HG03064 (cell line): Measurements from ENCODE around the gene HTRA3.

Source experiments
- ATAC-seq: cut with Tn5 transposase; IDR thresholded peaks from one replicate; pipeline ENCODE4 v1.9.1; 2021; ENCODE audit warnings: low read depth; ENCODE audit not compliant: unreplicated experiment

Gene HTRA3

DNA sequence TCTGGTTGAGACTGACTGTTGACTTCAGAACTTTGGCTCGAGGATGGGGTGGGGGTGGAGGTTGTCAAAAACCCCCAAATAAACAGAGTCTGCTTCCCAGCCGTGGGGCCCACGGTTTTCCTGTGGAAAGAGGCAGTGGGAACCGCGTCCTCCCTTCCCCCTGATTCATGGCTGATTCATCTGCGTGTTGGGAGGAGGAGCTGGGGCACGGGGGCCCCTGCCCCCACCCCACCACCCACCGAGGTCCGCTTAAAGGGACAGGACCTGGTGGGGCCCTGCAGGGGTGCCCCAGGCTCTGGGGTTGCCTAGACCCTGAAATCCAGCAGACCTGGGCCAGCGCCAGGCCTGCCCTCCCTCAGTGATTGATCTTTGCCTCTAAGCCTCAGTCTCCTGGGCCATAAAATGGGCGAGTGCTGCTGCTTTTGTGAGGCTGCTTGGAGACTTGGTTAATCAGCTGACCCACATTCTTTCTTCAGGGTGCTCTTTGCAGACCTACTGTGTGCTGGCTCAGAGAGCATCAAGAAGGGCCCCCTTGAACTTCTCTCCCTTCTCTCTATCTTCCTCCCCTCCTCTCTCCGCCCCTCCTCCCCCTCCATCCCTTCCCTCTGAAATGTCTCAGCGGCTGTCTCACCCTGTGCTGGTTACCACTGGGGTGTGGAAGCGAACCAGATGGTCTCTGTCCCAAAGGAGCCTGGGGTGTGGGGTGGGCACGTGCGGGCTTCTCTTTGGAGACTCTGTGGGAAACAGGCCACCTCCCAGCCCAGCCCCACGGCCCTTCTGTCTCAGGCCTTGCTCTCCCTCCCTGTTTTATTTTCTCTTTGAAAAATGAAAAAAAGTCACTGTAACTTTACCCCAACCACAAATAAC lies 9.1 kb downstream of the HTRA3 start:
- no peak for ATAC-seq

DNA sequence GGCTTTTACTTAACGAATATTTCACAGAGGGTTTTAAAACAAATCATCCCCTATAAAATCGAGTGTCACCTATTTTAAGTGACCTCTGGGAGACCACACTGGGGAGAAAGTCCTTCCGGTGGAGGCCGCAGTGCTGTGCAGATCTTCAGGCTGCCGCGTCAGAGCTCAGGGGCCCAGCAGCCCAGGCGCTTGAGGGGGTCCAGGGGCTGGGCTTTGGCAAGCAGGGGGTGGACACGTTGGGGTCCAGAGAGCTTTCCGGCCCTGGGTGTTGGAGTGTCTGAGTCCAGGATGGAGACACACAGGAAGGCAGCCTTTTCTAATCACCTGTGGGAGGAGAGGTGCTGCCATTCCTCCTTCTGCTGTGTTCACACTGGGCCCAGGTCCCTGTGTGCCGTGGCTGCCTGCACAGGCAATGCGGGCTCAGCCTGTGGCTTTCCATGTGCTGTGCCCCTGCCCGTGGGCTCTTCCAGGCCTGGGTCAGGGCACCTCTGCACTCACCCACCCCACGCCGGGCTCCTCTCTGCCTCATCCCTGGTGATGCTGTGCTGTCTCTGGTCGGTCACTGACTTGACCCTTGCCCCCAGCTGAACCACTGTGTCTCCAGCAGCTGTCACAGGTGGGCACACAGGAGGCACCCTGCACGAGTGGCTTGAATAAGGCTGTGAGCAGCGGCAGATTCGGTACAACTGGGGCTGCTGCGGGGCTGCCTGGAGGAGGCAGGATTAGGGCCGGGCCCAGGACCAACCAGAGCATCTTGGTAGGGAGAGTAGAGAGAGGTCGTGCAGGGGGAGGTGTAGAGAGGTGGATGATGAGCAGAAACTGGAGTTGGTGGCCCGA lies 10.0 kb downstream of the HTRA3 start:
- ATAC-seq: no peak

DNA sequence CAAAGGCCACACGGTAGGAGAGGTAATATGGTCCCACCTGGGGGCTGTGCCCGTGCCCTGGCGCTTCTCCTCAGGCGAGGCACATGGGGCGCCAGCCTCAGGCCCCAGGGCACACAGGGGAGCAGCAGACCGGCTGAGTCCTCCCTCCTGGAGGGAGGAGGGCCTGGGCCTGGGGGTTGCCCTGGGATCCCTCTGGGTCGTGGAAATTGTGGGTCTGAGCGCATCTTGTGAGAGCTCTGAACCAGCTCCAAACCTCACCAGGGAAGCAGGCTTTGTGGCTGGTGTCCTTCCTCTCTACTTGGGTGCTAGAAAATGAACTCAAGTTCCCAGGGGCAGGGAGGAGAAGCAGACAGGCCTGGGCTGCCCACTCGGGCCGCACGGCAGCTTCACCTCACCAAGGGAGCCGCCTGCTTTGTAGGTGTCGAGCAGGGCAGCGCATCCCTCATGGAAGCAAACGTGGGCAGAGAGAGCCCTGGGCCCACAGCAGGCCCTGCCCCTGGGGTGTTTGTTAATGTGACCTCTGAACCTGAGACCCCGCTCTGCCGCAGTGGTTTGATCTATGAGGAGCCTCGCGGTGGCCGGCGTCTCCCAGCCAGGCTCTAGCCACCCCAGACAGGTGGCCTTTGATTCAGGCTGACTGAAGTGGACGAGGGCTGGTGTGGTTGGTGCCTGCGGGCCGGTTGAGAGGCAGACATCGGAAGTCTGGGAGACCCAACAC lies 10.8 kb downstream of the HTRA3 start:
- no peak for ATAC-seq

DNA sequence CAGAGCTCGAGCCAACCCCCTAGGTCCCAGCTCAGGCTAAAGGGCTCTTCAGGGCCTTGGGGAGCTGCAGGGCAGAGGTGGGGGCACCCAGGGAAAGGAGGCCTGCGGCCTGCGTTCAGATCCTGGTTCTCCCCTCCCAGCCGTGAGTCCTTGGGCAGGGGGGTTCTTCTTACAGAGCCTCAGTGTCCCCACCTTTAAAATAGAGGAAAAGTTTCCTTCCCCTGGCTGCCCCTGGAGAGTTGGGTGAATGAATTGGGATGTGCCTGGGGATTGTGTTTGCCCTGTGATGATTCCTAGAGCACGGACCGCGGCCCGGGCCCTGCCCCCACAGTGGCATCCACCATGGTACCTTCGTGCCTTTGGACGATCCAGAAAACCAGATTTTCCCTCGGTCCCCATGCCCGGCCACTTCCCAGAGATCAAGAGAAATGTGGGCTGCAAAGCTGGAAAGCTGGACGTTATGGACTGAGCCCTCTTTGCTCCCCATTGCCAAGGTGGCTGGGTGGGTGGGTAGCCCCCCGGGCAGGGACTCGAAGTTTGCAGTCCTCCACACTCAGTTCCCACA lies 11.4 kb downstream of the HTRA3 start:
- no peak for ATAC-seq

DNA sequence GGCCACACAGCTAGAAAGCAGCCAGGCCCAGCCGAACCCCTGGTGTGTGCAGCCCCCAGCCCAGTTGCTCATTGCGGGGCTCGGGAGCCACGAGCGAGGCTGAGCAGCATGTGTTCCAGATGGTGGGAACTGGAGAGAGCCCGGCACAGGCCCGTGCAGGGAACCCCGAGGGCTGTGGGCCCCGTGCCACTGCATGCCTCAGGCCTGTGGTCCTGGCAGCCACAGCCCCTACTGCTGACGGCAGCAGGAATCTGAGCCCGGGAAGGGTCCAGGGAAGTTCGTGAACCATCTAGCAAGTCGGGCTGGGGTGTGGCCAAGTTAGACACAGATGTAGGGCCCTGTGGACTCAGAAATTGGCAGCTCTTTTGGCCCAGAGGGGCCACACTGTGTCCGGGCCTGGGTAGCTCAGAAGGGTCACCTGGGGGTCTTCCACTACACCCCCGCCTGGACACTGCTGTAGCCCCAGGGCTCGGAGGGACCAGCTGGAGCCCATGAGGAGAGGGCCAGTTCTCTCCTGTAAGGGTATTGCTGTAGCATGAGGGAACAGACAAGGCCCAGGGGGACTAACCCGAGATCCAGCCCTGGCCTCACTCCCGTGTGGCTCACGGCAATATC lies 12.1 kb downstream of the HTRA3 start:
- no peak for ATAC-seq

DNA sequence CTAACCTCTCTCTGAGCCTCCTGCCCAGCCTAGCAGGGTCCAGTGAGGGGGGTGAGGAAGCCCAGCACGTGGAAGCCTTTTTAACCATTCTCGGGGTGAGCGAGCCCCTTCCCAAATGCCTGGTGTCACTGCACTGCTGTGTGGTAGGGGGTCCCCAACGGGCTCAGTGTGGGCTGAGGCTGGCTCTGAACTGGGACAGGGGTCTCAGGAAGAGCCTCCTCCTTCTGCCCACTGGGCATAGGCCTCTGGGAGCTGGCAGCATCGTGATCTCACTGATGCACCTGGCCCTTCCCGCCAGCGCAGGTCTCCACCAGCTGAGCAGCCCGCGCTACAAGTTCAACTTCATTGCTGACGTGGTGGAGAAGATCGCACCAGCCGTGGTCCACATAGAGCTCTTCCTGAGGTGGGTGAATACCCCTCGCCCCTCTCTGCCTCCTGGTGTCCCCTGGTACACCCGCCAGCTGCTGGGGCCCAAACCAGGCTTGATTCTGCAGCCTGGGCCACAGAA lies 12.6 kb downstream of the HTRA3 start:
- no peak for ATAC-seq

DNA sequence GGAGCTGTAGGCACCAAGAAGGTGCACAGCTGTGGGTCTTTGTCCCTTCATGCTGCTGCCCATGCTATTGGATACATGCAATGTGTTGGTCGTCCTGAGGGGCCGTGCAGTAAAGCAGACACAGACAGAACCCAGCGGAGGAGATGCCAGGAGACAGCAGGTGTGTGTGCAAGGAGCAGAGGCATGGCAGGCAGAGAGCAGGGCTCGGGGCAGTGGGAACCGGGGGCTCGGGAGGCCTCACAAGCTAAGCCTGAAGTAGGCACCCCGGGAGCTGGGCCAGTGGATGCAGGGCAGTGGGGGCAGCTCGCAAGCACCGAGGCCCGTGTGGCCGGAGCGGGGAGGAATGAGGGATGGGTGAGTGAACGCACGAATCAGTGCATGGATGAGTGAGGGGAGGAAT lies 13.2 kb downstream of the HTRA3 start:
- no peak for ATAC-seq

DNA sequence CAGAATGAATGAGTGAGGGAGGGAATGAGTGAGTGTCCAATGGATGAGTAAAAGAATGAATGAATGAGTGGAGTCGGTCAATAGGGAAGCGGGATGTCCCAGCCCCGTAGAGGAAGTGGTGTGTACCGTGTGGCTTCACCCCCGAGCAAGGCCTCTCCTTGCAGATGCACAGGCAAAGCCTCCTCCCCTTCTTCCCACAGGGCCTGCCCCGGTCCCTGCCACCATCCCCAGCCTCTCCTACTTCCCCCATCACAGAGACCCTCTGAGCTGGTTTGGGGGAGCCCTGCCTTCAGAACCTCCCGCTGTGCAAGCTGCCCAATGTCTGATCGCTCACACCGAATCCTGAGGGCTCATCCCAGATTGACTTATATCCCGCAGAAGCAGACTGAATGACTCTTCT lies 13.6 kb downstream of the HTRA3 start:
- ATAC-seq: no peak

DNA sequence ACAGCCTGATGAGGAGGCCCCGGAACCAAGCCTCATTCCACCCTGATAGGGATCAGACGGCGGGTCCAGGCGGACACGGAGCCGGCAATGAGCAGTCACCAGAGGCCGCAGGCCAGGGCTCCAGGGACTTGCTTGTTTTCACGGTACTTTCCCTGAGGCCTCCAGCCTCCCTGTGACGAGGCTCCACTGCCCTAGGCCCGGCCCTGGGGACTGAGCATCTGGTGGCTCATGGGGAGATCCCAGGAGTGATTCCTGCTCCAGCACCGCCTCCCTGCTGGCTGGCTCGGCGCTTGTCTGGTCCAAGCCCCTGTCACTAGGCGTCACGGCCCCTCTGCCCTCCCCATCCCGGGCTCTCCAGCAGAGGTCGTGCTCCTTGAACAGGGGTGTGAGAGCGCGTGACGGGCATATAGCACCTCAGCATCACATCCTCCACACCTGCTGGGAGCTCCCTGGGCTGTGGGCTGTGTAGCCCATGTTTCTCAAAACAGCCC lies 14.1 kb downstream of the HTRA3 start:
- no peak for ATAC-seq

DNA sequence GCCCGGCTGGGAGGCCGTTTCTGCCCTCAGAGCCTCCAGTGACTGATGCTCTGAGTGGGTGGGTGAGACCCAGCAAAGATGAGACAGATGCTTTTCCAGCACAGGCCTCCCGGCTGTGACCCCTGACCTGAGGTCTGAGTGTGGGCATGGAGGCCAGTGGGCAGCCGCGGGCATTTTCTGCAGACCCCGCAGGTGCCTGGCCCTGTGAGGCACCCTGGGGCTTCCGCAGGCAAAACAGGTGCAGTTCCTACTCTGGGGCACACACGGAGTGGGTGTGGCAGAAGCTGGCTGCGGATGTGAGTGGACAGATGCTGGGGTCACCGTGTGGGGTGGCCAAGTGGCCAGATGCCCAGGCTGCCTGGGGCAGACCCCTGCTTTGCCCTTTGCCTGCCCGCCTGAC lies 14.8 kb downstream of the HTRA3 start:
- no peak for ATAC-seq

DNA sequence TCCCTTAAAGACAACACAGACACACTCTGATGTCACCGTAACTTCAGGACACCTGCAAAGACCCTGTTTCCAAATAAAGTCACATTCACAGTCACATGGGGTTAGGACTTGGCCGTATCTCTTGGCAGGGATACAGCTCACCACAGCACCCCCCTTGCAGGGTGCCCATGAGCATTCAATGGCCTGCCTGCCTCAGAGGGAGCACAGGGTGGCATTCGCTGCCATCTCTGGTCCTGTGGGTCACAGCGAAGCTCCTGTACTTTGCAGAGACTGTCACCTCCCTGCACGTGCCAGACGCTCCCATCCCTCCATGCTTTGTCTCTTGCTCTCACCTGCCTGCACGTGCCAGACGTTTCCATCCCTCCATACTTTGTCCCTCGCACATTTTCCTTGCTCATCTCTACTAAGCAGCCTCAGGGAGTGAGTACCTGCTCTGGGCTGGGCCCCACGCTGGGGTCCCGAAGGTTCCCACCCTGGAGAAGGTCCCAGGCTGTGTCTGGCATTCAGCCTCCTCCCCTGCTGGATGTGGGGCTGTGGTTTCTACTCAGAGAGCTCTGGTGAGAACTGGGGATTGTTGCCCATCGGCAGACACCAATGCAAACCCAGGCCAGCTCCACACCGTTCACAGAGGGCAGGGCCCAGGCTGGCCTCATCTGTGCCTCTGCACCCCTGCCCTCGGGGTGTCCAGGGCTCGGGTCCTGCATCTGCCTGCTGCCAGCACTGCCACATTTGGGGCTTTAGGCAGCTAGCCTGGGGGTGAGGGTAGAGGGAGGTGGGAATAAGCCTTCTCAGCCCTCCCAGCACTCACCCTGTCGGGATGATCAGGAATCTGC lies 15.8 kb downstream of the HTRA3 start:
- ATAC-seq: no peak

DNA sequence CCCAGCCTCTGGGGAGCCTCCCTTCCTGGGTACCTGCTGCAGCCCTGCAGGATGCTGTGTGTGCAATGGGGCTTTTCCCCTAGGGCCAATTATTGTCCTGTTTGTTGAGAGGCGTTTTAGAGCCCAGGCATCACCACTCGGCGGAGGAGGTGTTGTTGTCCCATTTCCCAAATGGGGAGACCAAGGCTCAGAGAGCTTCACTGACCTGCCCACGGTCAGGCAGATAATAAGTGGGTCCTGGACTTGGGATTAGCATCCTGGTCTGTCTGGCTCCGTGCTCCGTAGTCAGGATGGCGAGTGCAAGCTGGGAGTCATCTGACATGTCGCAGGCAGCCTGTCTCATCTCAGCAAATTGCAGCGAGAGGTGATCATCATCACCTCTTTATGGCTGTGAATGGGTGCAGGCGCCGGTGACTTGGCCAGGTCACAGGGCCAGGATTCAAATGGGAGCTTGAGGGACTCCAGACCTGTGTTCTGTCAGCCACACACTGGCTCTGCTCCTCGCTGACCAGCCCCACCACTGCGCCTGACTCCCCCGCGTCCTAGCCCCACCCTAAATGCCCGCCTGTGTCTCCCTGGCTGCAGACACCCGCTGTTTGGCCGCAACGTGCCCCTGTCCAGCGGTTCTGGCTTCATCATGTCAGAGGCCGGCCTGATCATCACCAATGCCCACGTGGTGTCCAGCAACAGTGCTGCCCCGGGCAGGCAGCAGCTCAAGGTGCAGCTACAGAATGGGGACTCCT lies 16.6 kb downstream of the HTRA3 start:
- no peak for ATAC-seq

DNA sequence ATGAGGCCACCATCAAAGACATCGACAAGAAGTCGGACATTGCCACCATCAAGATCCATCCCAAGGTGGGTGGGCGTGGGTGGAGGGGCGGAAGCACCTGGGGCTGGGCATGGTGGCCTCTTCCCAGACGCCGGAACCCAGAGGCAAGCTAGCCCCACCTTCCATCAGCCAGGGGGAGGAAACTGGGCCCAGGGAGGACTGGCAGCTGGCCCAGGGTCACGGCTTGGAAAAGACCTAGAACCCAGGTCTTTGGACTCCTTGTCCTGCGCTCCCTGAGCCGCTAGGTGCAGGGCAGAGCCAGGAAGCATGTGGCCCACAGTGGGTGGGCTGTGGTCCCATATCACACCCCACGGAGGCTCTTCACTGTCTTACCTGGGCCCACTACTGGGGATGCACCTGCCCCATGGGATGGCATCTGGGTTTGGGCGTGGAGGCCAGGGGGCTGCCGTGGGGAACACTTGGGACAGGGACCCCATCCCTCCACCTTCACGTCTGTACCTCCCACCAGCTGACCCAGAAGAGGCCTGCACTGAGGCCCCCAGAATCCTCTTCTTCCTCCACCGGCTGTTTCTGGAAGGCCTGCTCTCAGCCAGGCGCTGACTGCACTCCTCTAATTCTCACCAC lies 17.3 kb downstream of the HTRA3 start:
- ATAC-seq: no peak

DNA sequence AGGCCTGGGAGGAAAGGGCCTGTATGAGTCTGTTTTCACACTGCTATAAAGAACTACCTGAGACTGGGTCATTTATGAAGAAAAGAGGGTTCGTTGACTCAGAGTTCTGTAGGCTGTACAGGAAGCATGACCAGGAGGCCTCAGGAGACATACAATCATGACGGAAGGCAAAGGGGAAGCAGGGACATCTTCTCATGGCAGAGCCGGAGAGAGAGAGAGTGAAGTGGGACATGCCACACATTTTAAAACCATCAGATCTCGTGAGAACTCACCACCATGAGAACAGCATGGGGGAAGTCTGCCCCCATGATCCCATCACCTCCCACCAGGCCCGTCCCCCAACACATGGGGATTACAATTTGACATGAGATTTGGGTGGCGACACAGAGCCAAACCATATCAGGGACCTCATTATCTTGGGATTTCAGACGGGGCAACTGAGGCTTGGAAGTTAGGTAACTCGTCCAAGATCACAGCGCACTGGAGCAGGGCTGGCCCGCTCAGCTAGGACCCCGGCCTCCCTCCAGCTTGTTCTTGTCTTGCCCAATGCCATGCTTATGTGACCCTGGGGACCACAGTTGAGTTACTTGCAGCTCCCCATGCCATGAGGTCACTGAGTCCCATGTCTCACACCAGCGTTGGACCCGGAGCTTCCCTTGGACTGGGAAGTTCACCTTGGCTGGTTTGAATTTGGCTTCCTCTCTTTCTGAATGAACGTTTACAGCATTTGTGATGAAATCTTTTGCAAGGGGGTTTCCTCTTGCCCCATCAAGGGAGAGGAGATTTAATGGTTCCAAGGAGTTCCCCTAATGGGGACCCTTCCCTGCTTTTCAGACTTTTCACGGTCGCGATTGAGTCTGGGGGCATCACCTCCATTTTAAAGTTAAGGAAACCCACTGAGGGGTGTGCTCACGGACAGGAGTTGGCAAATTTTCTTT lies 18.1 kb downstream of the HTRA3 start:
- ATAC-seq: no peak

DNA sequence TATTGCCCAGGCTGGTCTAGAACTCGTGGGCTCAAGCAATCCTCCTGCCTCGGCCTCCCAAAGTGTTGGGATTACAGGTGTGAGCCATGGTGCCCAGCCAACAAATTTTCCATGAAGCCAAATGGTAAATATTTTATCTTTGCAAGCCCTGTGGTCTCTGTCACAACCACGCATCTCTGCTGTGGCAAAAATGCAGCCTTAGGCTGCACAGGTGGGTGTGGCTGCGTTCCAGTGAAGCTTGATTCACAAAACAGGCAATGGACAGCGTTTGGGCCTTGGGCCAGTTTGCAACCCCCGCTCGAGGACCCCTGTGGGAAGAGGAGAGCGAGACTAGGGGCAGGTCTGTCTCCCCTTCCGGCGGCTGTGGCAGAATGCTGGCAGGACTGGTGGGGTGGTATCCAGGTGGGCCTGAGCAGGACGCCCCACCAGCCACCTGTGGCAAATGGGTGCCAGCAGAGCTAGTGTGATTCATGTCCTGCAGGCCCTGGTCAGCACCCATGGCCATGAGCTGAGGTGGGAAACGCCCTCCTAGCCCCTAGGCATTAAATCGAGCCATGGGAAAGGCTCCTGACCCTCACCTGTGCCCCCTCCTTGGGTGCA lies 19.7 kb downstream of the HTRA3 start:
- ATAC-seq: no peak

DNA sequence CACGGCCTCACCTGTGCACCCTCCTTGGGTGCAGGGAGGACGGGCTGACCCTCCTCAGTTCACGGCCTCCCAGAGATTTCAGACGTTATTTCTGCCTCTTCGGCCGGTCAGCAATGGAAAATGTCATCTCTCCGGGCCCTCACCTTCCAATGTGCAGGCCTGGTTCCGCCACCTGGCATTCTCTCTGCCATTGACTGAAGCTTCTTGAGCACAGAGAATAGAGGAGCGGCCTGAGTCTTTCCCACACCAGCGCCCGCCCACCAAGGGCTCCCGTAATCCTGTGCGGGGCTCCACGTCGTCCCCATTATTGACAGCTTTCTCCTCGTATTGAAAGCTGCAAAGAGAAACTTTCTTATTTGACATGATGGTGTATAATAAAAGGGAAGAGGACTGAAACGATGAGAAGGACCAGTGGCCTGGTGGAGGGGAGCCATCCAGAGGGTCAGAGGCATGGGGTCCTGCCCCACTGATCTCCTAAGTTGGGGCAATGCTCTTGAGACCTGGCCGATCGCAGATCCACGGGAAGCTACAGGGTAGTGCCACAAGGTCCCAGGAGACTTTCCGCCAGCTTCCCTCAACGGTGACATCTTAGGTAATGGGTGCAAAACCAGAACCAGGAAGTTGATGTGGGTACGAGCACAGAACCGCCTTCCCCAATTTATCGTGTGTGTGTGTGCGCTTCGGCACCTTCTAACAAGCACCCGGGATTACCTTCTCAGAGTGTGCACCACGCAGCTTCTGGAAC lies 20.6 kb downstream of the HTRA3 start:
- no peak for ATAC-seq
